Hepatocyte (in vitro differentiated cells): ENCODE measurements around the gene TMEM164. TPM values are rescaled to one million over a fixed set of nuclear protein-coding genes. Genes with fewer than 3 reads are reported as not detected.
A peak's percentile ranks its signal among the peaks of the same experiment; 100 is the strongest.

Source experiments
- DNase-seq: peaks from one replicate; pipeline ENCODE4 v3.0.0-alpha.2; 2016; ENCODE audit warnings: low spot score
- H2AFZ ChIP-seq: fragments of 200-600 bp; sonication (generic); 2 replicates; pipeline ENCODE4 v1.6.0; 2016; ENCODE audit warnings: antibody characterized with exemption, mild to moderate bottlenecking
- H3K27ac ChIP-seq: fragments of 200-600 bp; sonication (generic); 2 replicates; pipeline ENCODE4 v1.5.1; 2016; ENCODE audit warnings: mild to moderate bottlenecking
- H3K27me3 ChIP-seq: fragments of 200-600 bp; sonication (generic); 2 replicates; pipeline ENCODE4 v1.6.1; 2016
- H3K36me3 ChIP-seq: fragments of 200-600 bp; sonication (generic); replicated peaks from 2 replicates; pipeline ENCODE4 v1.5.1; 2016; ENCODE audit warnings: low read depth; ENCODE audit not compliant: insufficient read depth
- H3K4me1 ChIP-seq: fragments of 200-600 bp; sonication (generic); 2 replicates; pipeline ENCODE4 v1.5.1; 2016; ENCODE audit warnings: mild to moderate bottlenecking, moderate library complexity; ENCODE audit not compliant: insufficient read depth
- H3K4me2 ChIP-seq: fragments of 200-600 bp; sonication (generic); 2 replicates; pipeline ENCODE4 v1.6.0; 2016
- H3K4me3 ChIP-seq: fragments of 200-600 bp; sonication (generic); 2 replicates; pipeline ENCODE4 v1.5.1; 2016; ENCODE audit warnings: mild to moderate bottlenecking
- H3K79me2 ChIP-seq: fragments of 200-600 bp; sonication (generic); 2 replicates; pipeline ENCODE4 v1.6.0; 2017; ENCODE audit warnings: mild to moderate bottlenecking
- H3K9me2 ChIP-seq: fragments of 200-600 bp; sonication (generic); replicated peaks from 2 replicates; pipeline ENCODE4 v1.6.0; 2017; ENCODE audit warnings: mild to moderate bottlenecking; ENCODE audit not compliant: insufficient read depth
- H3K9me3 ChIP-seq: fragments of 200-600 bp; sonication (generic); 2 replicates; pipeline ENCODE4 v1.5.1; 2016; ENCODE audit warnings: low read depth, mild to moderate bottlenecking
- H4K20me1 ChIP-seq: fragments of 200-600 bp; sonication (generic); 2 replicates; pipeline ENCODE4 v1.6.0; 2016; ENCODE audit warnings: mild to moderate bottlenecking; ENCODE audit not compliant: insufficient read depth, poor library complexity, severe bottlenecking
- CTCF ChIP-seq: fragments of 200-600 bp; sonication (generic); IDR thresholded peaks from 2 replicates; pipeline ENCODE4 v1.5.1; 2016; ENCODE audit warnings: antibody characterized with exemption, mild to moderate bottlenecking; ENCODE audit not compliant: poor library complexity
- EZH2 ChIP-seq: fragments of 200-600 bp; sonication (generic); IDR thresholded peaks from 2 replicates; pipeline ENCODE4 v1.6.1; 2016; ENCODE audit warnings: antibody characterized with exemption, mild to moderate bottlenecking, borderline replicate concordance
- EZH2phosphoT487 ChIP-seq: fragments of 200-600 bp; sonication (generic); IDR thresholded peaks from one replicate; pipeline ENCODE4 v1.6.1; 2018; ENCODE audit warnings: antibody characterized with exemption, mild to moderate bottlenecking, low read depth, moderate library complexity; ENCODE audit not compliant: unreplicated experiment, severe bottlenecking
- WGBS: methylation state at CpG from one replicate; pipeline ENCODE4 v1.1.6; 2016; ENCODE audit warnings: low lambda C conversion rate; ENCODE audit errors: missing lambda C conversion rate; 5-methylcytosine and 5-hydroxymethylcytosine counted together
- polyA plus RNA-seq: library from polyadenylated mRNA; unstranded; fragments of >200 nt; fragmentation: Nextera tagmentation; extraction: Ambion mirVana; gene quantifications from 2 replicates; pipeline ENCODE4 v1.2.1, GENCODE V29; 2016
- total RNA-seq: library from RNA; depleted of rRNA; stranded (reverse); fragments of >200 nt; gene quantifications from 2 replicates; pipeline ENCODE4 v1.2.3, GENCODE V29; 2014

Gene TMEM164
- total and polyA plus RNA-seq, 2 experiments from 2014 or later = 5.4 to 34.2 TPM

GRCh38 chrX:110155759-110156158, 152.8 kb downstream of the TMEM164 start:
- no peaks in the 10 kb centered on the region for H4K20me1 ChIP-seq
- DNase-seq = no peak
- H3K4me2 ChIP-seq = no peak overlapping the region
- TF ChIP-seq EZH2 (no peak), CTCF (no peak), EZH2phosphoT487 (no peak)
- WGBS = 71% methylated on average over 1 of the region's 1 CpG
- H3K4me3 ChIP-seq = no peak overlapping the region
- H3K36me3 ChIP-seq = no peaks in the 10 kb centered on the region
- H3K9me3 ChIP-seq = no peaks in the 10 kb centered on the region
- no peaks in the 10 kb centered on the region for H3K4me1 ChIP-seq
- H3K79me2 ChIP-seq = no peaks in the 10 kb centered on the region
- no peak overlapping the region for H3K27ac ChIP-seq
- H3K9me2 ChIP-seq = no peaks in the 10 kb centered on the region
- no peak overlapping the region for H2AFZ ChIP-seq
- H3K27me3 ChIP-seq = no peaks in the 10 kb centered on the region

- no peak overlapping the region for H3K4me2 ChIP-seq
- H4K20me1 ChIP-seq = no peaks in the 10 kb centered on the region
- H3K9me3 ChIP-seq = no peaks in the 10 kb centered on the region
- no peak overlapping the region for H3K27ac ChIP-seq
- H3K4me1 ChIP-seq = no peaks in the 10 kb centered on the region
- no peaks in the 10 kb centered on the region for H3K27me3 ChIP-seq
- H3K36me3 ChIP-seq = no peaks in the 10 kb centered on the region
- DNase-seq = no peak
- TF ChIP-seq EZH2 (no peak), CTCF (peak; percentile 54), EZH2phosphoT487 (no peak)
- no peaks in the 10 kb centered on the region for H3K79me2 ChIP-seq
- 69% methylated on average over 6 of the region's 6 CpGs for WGBS
- no peak overlapping the region for H3K4me3 ChIP-seq
- no peaks in the 10 kb centered on the region for H3K9me2 ChIP-seq
- H2AFZ ChIP-seq = no peak overlapping the region
Measured at GRCh38 chrX:110156167-110156754, 153.3 kb downstream of the TMEM164 start.

DNA sequence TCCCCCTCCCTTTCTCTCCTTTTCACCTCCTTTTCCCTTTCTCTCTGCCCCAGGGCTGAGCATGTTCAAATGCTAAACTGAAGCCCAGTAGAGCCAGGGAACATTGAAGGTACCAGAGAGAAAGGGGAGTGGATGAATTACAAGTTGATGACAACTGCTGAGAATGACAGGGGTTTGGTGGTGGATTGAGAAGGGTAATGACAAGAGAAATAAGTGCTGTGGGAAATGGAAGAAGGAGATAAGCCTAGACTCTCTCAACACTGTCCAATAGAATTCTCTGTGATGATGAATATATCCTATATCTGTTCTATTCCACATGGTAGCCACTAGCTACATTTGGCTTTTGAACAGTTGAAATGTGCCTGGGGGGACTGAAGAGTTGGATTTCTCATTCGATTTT, 154.5 kb downstream of the TMEM164 start:
- no peak overlapping the region for H3K4me2 ChIP-seq
- no peaks in the 10 kb centered on the region for H3K27me3 ChIP-seq
- H3K4me1 ChIP-seq = no peaks in the 10 kb centered on the region
- no peaks in the 10 kb centered on the region for H3K9me2 ChIP-seq
- no peak overlapping the region for H2AFZ ChIP-seq
- no peak overlapping the region for H3K27ac ChIP-seq
- 71% methylated on average over 1 of the region's 1 CpG for WGBS
- TF ChIP-seq CTCF (no peak), EZH2 (no peak), EZH2phosphoT487 (no peak)
- H4K20me1 ChIP-seq = no peaks in the 10 kb centered on the region
- DNase-seq = no peak
- H3K9me3 ChIP-seq = no peaks in the 10 kb centered on the region
- H3K4me3 ChIP-seq = no peak overlapping the region
- H3K79me2 ChIP-seq = no peaks in the 10 kb centered on the region
- H3K36me3 ChIP-seq = no peaks in the 10 kb centered on the region

- Histone ChIP-seq H3K27ac (no peak overlapping the region), H3K79me2 (no peaks in the 10 kb centered on the region), H3K9me2 (no peaks in the 10 kb centered on the region), H4K20me1 (no peaks in the 10 kb centered on the region), H3K27me3 (no peaks in the 10 kb centered on the region), H2AFZ (no peak overlapping the region), H3K4me2 (no peak overlapping the region), H3K4me1 (no peaks in the 10 kb centered on the region), H3K36me3 (no peaks in the 10 kb centered on the region), H3K4me3 (no peak overlapping the region), H3K9me3 (no peaks in the 10 kb centered on the region)
- TF ChIP-seq CTCF (no peak), EZH2phosphoT487 (no peak), EZH2 (no peak)
- WGBS = 83% methylated on average over 7 of the region's 7 CpGs
- DNase-seq = no peak
Measured at GRCh38 chrX:110159235-110159634, 156.3 kb downstream of the TMEM164 start.
